Dedifferentiated amniotic fluid mesenchymal stem cell (primary cell): ENCODE measurements around the gene DTWD2.
A peak's percentile ranks its signal among the peaks of the same experiment; 100 is the strongest.
"Not testable (repeated sequence)": the region's sequence is repeated elsewhere in the genome, so short reads cannot be mapped to it uniquely, and the experiment has no call there.

Experiments used
- DNase-seq: peaks from one replicate; pipeline ENCODE4 v3.0.0-alpha.2; 2016; ENCODE audit errors: extremely low spot score

Gene DTWD2

GRCh38 chr5:118873417-118873816, 114.9 kb downstream of the DTWD2 start:
- no peak for DNase-seq

- DNase-seq, result no peak
These were observed 125.0 kb downstream of the DTWD2 start for GRCh38 chr5:118863345-118863744.

- no peak for DNase-seq
These were observed 125.8 kb downstream of the DTWD2 start for GRCh38 chr5:118862596-118862995.

GRCh38 chr5:118857700-118858099, 130.6 kb downstream of the DTWD2 start:
- no peak for DNase-seq

- no peak for DNase-seq
These were observed 133.5 kb downstream of the DTWD2 start for GRCh38 chr5:118854819-118855218.

- not testable (repeated sequence) for DNase-seq
These were observed 136.6 kb downstream of the DTWD2 start for GRCh38 chr5:118851785-118852184.

GRCh38 chr5:118849507-118849906, 138.8 kb downstream of the DTWD2 start:
- DNase-seq, result not testable (repeated sequence)

- DNase-seq, result no peak
These were observed 144.0 kb downstream of the DTWD2 start for GRCh38 chr5:118844351-118844750.

- DNase-seq, result no peak
These were observed 153.6 kb downstream of the DTWD2 start for GRCh38 chr5:118834710-118835109.

- DNase-seq, result no peak
These were observed 155.4 kb downstream of the DTWD2 start for GRCh38 chr5:118832974-118833373.

- no peak for DNase-seq
These were observed 163.1 kb downstream of the DTWD2 start for GRCh38 chr5:118825226-118825625.

- DNase-seq, result no peak
These were observed 169.7 kb downstream of the DTWD2 start for GRCh38 chr5:118818604-118819003.

GRCh38 chr5:118808441-118808840, 179.9 kb downstream of the DTWD2 start:
- DNase-seq, result no peak

GRCh38 chr5:118806571-118806970, 181.8 kb downstream of the DTWD2 start:
- DNase-seq, result no peak

GRCh38 chr5:118802335-118802734, 186.0 kb downstream of the DTWD2 start:
- DNase-seq, result no peak

- DNase-seq, result no peak
These were observed 192.3 kb downstream of the DTWD2 start for GRCh38 chr5:118796081-118796480.

- DNase-seq, result no peak
These were observed 194.1 kb downstream of the DTWD2 start for GRCh38 chr5:118794281-118794680.

GRCh38 chr5:118793652-118794051, 194.7 kb downstream of the DTWD2 start:
- DNase-seq, result no peak

- DNase-seq, result no peak
These were observed 195.3 kb downstream of the DTWD2 start for GRCh38 chr5:118793091-118793490.

GRCh38 chr5:118791926-118792734, 196.2 kb downstream of the DTWD2 start:
- DNase-seq, result peak; percentile 87

- DNase-seq, result no peak
These were observed 199.0 kb downstream of the DTWD2 start for GRCh38 chr5:118789366-118789765.

GRCh38 chr5:118788351-118788750, 200.0 kb downstream of the DTWD2 start:
- no peak for DNase-seq
